BLaER1 treated with 17β-estradiol and CSF1 and Interleukin-3, amounts not matched to agents 10 nM and 100 nM (cell line): Measurements from ENCODE around the gene KCNAB1.
"Not testable (repeated sequence)": the region's sequence is repeated elsewhere in the genome, so short reads cannot be mapped to it uniquely, and the experiment has no call there.

Experiments
- H3K27ac ChIP-seq, 11 experiments: shearing (Covaris generic); formaldehyde crosslinking; 2 replicates each; pipeline ENCODE4 v1.8.1; 2022
- H3K27me3 ChIP-seq, 11 experiments: shearing (Covaris generic); formaldehyde crosslinking; 2 replicates each; pipeline ENCODE4 v1.8.1; 2022
- H3K36me3 ChIP-seq, 11 experiments: shearing (Covaris generic); formaldehyde crosslinking; 2 replicates each; pipeline ENCODE4 v1.8.1; 2022
- H3K4me1 ChIP-seq, 10 experiments: shearing (Covaris generic); formaldehyde crosslinking; 2 replicates each; pipeline ENCODE4 v1.8.1; 2022
- H3K4me2 ChIP-seq, 11 experiments: shearing (Covaris generic); formaldehyde crosslinking; 2 replicates each; pipeline ENCODE4 v1.8.1; 2022
- H3K4me3 ChIP-seq, 10 experiments: shearing (Covaris generic); formaldehyde crosslinking; 2 replicates each; pipeline ENCODE4 v1.8.1; 2022
- H3K9ac ChIP-seq, 11 experiments: shearing (Covaris generic); formaldehyde crosslinking; 2 replicates each; pipeline ENCODE4 v1.8.1; 2022
- H3K9me3 ChIP-seq, 11 experiments: shearing (Covaris generic); formaldehyde crosslinking; replicated peaks in 1 of 11; 2 replicates each; pipeline ENCODE4 v1.8.1; 2022
- H4K20me1 ChIP-seq, 11 experiments: shearing (Covaris generic); formaldehyde crosslinking; 2 replicates each; pipeline ENCODE4 v1.8.1; 2022
- Cebpa-rat ChIP-seq, 11 experiments: shearing (Covaris generic); IDR thresholded peaks; 2 replicates each; pipeline ENCODE4 v1.8.1; 2022

The KCNAB1 gene

DNA sequence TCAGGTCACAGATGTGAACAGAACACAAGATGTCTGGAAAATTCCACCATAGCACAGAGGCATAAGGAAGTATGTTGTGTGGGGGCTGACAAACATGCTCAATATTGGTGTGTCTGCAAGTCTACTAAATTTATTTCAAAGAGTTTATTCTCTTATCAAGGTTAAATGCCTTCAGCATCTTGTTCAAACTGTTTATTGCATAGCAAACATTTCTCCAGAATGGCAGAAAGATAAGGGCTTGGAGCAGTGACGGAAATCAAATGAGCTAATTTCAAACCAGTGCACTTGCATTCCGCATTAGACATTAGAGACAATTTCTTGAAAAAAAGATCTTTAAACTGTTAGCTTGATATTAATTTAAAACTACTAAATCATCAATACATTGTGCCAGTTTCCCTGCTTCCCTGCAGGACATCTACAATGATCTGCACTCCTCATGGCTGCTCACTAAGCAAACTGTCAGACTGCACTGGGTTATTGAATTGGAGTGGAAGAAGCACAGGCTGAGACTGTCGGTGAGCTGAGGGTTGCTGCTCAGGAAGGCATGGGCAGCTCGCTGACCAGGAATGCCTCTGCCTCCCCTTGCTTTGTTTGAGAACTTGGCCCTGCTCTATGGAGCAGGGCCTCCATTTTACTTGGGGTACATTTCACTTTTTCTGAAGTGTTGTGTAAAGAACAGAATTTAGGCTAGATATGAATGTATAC is 89.4 kb downstream of the KCNAB1 start:
- no peak overlapping the region for H3K27ac ChIP-seq
- TF ChIP-seq Cebpa-rat (IDR thresholded peaks at IDR 0.05) = no peak
- H3K4me1 ChIP-seq = peaks cover 0 to 8% (median 0%) of the 10 kb centered on the region in 10 experiments; a peak in 2 of 20 replicates

DNA sequence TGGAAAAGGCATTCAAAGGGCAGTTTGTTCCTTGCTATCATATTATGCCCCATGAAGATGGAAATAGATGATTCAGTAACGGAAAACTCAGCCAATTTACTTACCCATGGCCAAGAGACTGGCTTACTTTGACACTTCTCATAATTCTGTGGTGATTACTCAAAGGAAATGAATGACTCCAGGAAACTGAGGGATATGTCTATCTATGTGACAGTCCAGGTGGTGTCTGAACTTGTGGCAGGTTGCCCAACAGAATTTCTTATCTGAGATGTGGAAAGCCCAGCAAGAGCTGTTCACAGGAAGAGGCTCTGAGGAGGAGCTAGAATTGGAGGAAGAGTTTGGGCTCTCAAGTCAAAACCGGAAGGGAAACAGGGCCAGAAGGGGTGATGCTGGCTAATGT is 91.2 kb downstream of the KCNAB1 start:
- no peaks in the 10 kb centered on the region for H3K36me3 ChIP-seq
- no peaks in the 10 kb centered on the region for H3K27me3 ChIP-seq
- H3K4me2 ChIP-seq = peak overlapping the region in 6 of 11 experiments; percentile 0 to 23 (median 12); a peak in 5 of 22 replicates
- peaks cover 0 to 8% (median 0%) of the 10 kb centered on the region in 10 experiments; a peak in 2 of 20 replicates for H3K4me1 ChIP-seq
- H3K27ac ChIP-seq = no peak overlapping the region
- H3K9me3 ChIP-seq = no peaks in the 10 kb centered on the region
- TF ChIP-seq Cebpa-rat (IDR thresholded peaks at IDR 0.05) = no peak
- H4K20me1 ChIP-seq = no peaks in the 10 kb centered on the region
- no peak overlapping the region for H3K4me3 ChIP-seq
- no peak overlapping the region for H3K9ac ChIP-seq

More for the DNA sequence above, 89.4 kb downstream of the KCNAB1 start:
- no peak overlapping the region for H3K9ac ChIP-seq
- no peaks in the 10 kb centered on the region for H3K9me3 ChIP-seq
- H4K20me1 ChIP-seq = no peaks in the 10 kb centered on the region
- no peak overlapping the region for H3K4me3 ChIP-seq
- H3K4me2 ChIP-seq = no peak overlapping the region
- H3K27me3 ChIP-seq = no peaks in the 10 kb centered on the region
- H3K36me3 ChIP-seq = no peaks in the 10 kb centered on the region

DNA sequence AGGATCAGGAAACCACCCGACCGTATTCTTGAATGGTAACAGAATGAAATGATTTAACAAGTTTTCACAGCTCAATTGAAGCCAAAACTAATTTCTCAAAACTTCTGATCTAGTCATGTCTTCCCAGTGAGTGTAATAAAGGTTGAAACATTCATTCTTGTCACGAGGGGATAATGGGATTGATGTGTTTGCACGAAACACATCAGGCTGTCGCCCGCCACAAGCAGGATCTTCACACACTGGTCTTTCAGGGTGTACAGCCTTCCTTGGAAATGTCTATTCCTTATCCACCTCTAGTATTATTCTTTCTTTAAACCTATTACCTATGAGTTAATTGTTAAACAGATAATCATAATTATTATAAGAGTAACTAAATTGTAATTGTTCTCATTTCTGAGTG is 94.3 kb downstream of the KCNAB1 start:
- Histone ChIP-seq H4K20me1 (no peaks in the 10 kb centered on the region), H3K27ac (no peak overlapping the region), H3K9ac (no peak overlapping the region), H3K4me1 (peaks cover 0 to 8% (median 0%) of the 10 kb centered on the region in 10 experiments; a peak in 2 of 20 replicates), H3K36me3 (no peaks in the 10 kb centered on the region), H3K9me3 (no peaks in the 10 kb centered on the region), H3K4me2 (no peak overlapping the region), H3K27me3 (no peaks in the 10 kb centered on the region), H3K4me3 (no peak overlapping the region)
- no peak for TF ChIP-seq Cebpa-rat (IDR thresholded peaks at IDR 0.05)

DNA sequence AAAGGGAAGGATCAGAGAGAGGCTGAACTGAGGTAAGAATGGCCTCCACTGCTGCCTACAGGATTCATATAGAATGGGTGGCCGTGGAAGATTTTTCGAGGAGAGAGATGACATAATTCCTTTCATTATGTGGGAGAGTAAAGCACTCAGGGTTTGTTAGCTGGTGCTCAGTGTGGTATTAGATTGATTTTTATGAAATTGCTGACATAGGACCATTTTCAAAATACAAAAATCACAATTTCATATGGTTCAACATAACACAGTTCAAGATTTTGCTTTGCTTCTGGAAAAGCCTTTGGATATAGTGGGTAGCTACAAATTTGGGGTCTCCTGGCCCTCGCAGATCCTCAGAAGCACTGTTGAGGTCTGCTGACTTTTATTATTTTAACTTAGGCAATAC is 95.4 kb downstream of the KCNAB1 start:
- no peak overlapping the region for H3K4me3 ChIP-seq
- no peak for TF ChIP-seq Cebpa-rat (IDR thresholded peaks at IDR 0.05)

DNA sequence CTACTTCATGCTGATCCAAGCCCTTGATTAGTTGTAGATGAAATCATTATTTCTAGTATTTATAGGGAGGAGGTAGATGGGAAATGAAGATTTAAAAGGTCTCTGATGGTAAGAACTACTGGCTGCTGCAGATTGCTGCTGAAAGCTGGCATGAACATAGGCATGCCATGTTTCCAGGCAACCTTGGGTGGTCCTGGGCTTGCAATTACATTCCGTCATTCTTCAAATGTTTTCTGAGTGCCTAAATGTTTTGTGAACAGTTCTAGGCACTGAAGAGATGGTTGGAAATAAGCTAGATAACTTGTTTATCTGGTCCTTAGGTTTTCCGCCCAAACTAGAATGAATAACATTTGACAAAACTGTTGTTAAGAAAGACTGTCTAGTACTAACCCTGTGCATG is 95.8 kb downstream of the KCNAB1 start:
- Histone ChIP-seq H3K4me3 (no peak overlapping the region), H3K4me2 (no peak overlapping the region), H4K20me1 (no peaks in the 10 kb centered on the region), H3K9ac (no peak overlapping the region), H3K9me3 (peaks cover 0 to 8% (median 0%) of the 10 kb centered on the region in 11 experiments; a peak in 4 of 22 replicates), H3K27me3 (no peaks in the 10 kb centered on the region), H3K27ac (no peak overlapping the region), H3K36me3 (no peaks in the 10 kb centered on the region), H3K4me1 (peaks cover 0 to 8% (median 0%) of the 10 kb centered on the region in 10 experiments; a peak in 2 of 20 replicates)
- no peak for TF ChIP-seq Cebpa-rat (IDR thresholded peaks at IDR 0.05)

More for the DNA sequence above, 95.4 kb downstream of the KCNAB1 start:
- no peak overlapping the region for H3K9ac ChIP-seq
- H3K27me3 ChIP-seq = no peaks in the 10 kb centered on the region
- H4K20me1 ChIP-seq = no peaks in the 10 kb centered on the region
- H3K36me3 ChIP-seq = no peaks in the 10 kb centered on the region
- H3K9me3 ChIP-seq = peaks cover 0 to 3% (median 0%) of the 10 kb centered on the region in 11 experiments; a peak in 1 of 22 replicates
- no peak overlapping the region for H3K27ac ChIP-seq
- H3K4me2 ChIP-seq = no peak overlapping the region
- H3K4me1 ChIP-seq = peaks cover 0 to 8% (median 0%) of the 10 kb centered on the region in 10 experiments; a peak in 2 of 20 replicates

DNA sequence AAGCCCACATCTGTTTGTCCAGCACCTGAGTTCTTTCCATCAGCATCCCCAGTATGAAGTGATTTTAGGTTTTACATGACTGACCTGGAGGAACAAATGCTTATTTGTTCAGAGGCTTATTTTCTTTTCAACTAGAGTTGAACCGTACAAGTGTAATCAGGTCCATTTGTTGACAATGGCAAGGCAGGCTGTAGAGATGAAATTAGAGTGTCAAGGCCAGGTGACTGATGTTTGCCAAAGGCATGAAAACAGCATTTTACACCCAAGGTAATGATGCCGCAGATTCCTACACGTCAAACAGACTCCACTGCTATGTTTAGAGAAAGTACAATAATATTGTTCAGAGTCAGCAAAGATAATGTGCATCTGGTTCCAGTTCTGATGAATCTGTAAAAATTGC is 96.5 kb downstream of the KCNAB1 start:
- no peak for TF ChIP-seq Cebpa-rat (IDR thresholded peaks at IDR 0.05)
- no peaks in the 10 kb centered on the region for H3K27me3 ChIP-seq
- H3K4me3 ChIP-seq = no peak overlapping the region
- no peaks in the 10 kb centered on the region for H4K20me1 ChIP-seq
- no peak overlapping the region for H3K4me2 ChIP-seq
- no peak overlapping the region for H3K27ac ChIP-seq
- H3K36me3 ChIP-seq = no peaks in the 10 kb centered on the region
- no peak overlapping the region for H3K9ac ChIP-seq
- peaks cover 0 to 11% (median 0%) of the 10 kb centered on the region in 11 experiments; a peak in 4 of 22 replicates for H3K9me3 ChIP-seq
- H3K4me1 ChIP-seq = peaks cover 0 to 2% (median 0%) of the 10 kb centered on the region in 10 experiments; a peak in 1 of 20 replicates

DNA sequence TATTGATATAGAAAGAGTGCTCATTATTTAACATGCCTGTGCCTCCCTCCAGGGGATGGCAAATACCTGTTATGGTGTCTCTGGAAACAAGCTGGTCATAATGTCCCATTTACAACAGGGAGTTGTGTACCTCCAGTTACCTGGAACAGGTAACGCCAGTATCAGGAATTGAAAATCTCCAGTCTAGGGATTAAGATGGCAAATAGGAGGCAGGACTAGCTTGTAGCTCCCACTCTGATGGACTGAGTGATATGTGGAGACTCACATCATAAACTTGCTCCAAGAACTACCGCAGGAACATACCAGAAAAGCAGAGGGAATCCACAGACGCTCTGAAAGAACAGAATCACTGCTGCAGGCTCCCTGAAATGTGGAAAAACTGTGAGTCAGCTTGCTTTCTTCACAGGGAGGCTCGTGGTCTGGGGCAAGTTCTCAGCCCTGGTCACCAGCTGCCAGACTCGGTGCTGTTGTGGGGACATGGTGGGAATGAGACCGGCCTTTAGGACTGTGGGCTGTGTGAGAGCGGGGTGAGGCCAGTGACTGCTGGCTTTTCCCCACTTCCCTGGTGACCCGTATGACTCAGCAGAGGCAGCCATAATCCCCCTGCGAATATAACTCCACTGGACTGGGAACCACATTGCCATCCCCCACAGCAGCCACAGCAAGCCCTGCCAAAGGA is 97.4 kb downstream of the KCNAB1 start:
- no peak overlapping the region for H3K9ac ChIP-seq
- H4K20me1 ChIP-seq = no peaks in the 10 kb centered on the region
- peaks cover 0 to 12% (median 0%) of the 10 kb centered on the region in 11 experiments; a peak in 4 of 22 replicates for H3K9me3 ChIP-seq
- H3K36me3 ChIP-seq = no peaks in the 10 kb centered on the region
- no peak overlapping the region for H3K27ac ChIP-seq
- H3K4me2 ChIP-seq = no peak overlapping the region
- H3K4me1 ChIP-seq = no peaks in the 10 kb centered on the region
- TF ChIP-seq Cebpa-rat (IDR thresholded peaks at IDR 0.05) = no peak
- H3K27me3 ChIP-seq = no peaks in the 10 kb centered on the region
- H3K4me3 ChIP-seq = no peak overlapping the region

DNA sequence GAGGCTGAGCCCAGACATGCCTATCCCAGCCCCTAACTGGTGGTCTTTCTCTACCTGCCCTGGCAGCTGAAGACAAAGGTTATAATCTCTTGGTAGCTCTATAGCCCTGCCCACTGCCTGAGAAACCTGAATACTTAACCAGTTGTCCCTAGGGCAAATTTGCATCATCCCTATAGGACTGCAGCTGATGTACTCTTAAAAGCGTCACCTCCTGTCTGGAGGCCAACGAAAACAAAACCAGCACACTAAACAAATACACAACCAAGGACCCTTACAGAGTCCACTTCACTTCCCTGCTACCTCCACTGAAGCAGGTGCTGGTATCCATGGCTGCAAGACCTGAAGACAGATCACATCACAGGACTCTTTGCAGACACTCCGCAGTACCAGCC is 98.0 kb downstream of the KCNAB1 start:
- Histone ChIP-seq H3K27ac (no peak overlapping the region), H3K9me3 (peaks cover 0 to 14% (median 0%) of the 10 kb centered on the region in 11 experiments; a peak in 6 of 22 replicates), H3K4me2 (no peak overlapping the region), H3K27me3 (no peaks in the 10 kb centered on the region), H3K9ac (no peak overlapping the region), H3K36me3 (no peaks in the 10 kb centered on the region), H3K4me1 (no peaks in the 10 kb centered on the region), H4K20me1 (no peaks in the 10 kb centered on the region), H3K4me3 (no peak overlapping the region)
- no peak for TF ChIP-seq Cebpa-rat (IDR thresholded peaks at IDR 0.05)

DNA sequence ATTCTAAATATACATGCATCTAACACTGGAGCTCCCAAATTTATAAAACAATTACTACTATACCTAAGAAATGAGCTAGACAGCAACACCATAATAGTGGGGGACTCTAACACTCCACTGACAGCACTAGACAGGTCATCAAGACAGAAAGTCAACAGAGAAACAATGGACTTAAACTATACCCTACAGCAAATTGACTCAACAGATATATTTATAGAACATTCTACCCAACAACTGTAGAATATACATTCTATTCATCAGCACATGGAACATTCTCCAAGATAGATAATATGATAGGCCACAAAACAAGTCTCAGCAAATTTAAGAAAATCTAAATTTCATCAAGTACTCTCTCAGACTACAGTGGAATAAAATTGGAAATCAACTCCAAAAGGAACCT is 102.0 kb downstream of the KCNAB1 start:
- H3K9ac ChIP-seq, H3K27ac ChIP-seq, H3K4me3 ChIP-seq, H3K27me3 ChIP-seq, H4K20me1 ChIP-seq, H3K36me3 ChIP-seq, H3K4me1 ChIP-seq, H3K4me2 ChIP-seq: not testable (repeated sequence)
- H3K9me3 ChIP-seq = peaks cover 0 to 23% (median 7%) of the 10 kb centered on the region in 11 experiments; a peak in 12 of 22 replicates

DNA sequence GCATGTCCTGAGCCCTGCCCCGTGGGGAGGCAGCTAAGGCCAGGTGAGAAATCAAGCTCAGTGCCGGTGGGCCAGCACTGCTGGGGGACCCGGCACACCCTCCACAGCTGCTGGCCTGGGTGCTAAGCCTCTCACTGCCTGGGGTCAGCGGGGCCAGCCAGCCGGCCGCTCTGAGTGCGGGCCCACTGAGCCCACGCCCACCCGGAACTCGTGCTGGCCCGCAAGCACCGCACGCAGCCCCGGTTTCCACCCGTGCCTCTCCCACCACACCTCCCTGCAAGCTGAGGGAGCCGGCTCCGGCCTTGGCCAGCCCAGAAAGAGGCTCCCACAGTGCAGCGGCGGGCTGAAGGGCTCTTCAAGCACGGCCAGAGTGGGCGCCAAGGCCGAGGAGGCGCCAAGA is 103.7 kb downstream of the KCNAB1 start:
- not testable (repeated sequence) for H3K27me3 ChIP-seq, H3K27ac ChIP-seq, H3K4me2 ChIP-seq, H3K9ac ChIP-seq, H3K4me1 ChIP-seq, H3K4me3 ChIP-seq, H3K36me3 ChIP-seq, H4K20me1 ChIP-seq
- peaks cover 0 to 23% (median 7%) of the 10 kb centered on the region in 11 experiments; a peak in 12 of 22 replicates for H3K9me3 ChIP-seq
